Left lung (tissue), 10 donors: Measurements from ENCODE around the gene ADGRB3. TPM values are rescaled to one million over a fixed set of nuclear protein-coding genes. Genes with fewer than 3 reads are reported as not detected.

Experiments
- ATAC-seq: fragments of 200-7000 bp; cut with Tn5 transposase; one replicate; pipeline ENCODE4 v1.9.1; 2020; ENCODE audit warnings: moderate library complexity
- DNase-seq, 4 donors: peaks; one replicate each; pipeline ENCODE4 v3.0.0-alpha.2; 2013 to 2020
- H3K27ac ChIP-seq, 2 donors: fragments of 200-600 bp; sonication (generic) in 1 of 2; one replicate each; pipeline versions ENCODE4 v1.5.0 to v1.8.0; 2020 to 2021
- H3K27me3 ChIP-seq, 2 donors: fragments of 200-600 bp; sonication (generic) in 1 of 2; one replicate each; pipeline versions ENCODE4 v1.5.0 to v1.8.0; 2020 to 2021
- H3K36me3 ChIP-seq, 2 donors: fragments of 200-600 bp; sonication (generic) in 1 of 2; one replicate each; pipeline versions ENCODE4 v1.5.0 to v1.8.0; 2020 to 2021
- H3K4me1 ChIP-seq, 2 donors: fragments of 200-600 bp; one replicate each; pipeline ENCODE4 v1.8.0; 2021
- H3K4me3 ChIP-seq, 2 donors: fragments of 200-600 bp; sonication (generic) in 1 of 2; one replicate each; pipeline versions ENCODE4 v1.5.0 to v1.8.0; 2020 to 2021; ENCODE audit warnings: mild to moderate bottlenecking in 1 of 2
- H3K9me3 ChIP-seq, 2 donors: fragments of 200-600 bp; sonication (generic) in 1 of 2; one replicate each; pipeline versions ENCODE4 v1.5.0 to v1.8.0; 2020 to 2021
- intact Hi-C, 2 donors: fragments of 100-400 bp; cut with DNase I; formaldehyde crosslinking; loops; one replicate each; pipeline versions ENCODE4 v1.11.2 to v1.14.2; 2022
- polyA plus RNA-seq, 6 donors: library from polyadenylated mRNA; unstranded; fragments of 120-200 nt; gene quantifications; one replicate each; pipeline ENCODE4 v1.2.1, GENCODE V29; 2013; ENCODE audit not compliant: insufficient read length in 6 of 6
- total RNA-seq, 2 donors: library from RNA; stranded (reverse); fragmentation: NEBNext Ultra II Directional; extraction: Animal tissue kit (Norgen Biotek cat#: 25700); gene quantifications; one replicate each; pipeline ENCODE4 v1.2.1, GENCODE V29; 2021
- TF ChIP-seq, protein P1 (sequence below), 2 donors: fragments of 200-600 bp; sonication (generic) in 1 of 2; IDR thresholded peaks; one replicate each; pipeline versions ENCODE4 v1.5.0 to v1.8.0; 2021; ENCODE audit warnings: antibody characterized with exemption in 2 of 2
- donor health status: DM: no; HTN: yes; CAD: no.
- donor health status: DM: no; HTN: no; CAD: no.

The ADGRB3 gene
- total and polyA plus RNA-seq, 8 donors, result 2.0 to 22.4 (median 13.7) TPM

DNA sequence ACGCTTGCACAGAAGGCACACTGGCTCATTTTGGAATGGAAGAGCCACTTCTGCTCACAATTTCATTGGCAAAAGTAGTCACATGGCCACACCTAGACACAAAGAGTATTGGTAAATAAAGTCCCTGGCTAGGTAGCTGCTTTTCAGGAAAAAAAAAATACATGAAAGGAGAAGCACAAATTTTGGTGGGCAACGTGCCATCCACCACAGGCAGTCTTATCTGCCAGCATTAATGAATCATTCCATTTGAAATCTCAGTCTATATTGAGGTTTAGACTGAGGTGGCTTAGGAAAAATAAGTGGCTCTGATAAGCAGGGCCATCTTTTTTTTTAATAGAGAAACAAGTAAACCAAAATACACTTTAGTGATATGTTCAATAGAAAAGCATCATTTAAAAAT lies 44.3 kb downstream of the ADGRB3 start:
- Histone ChIP-seq H3K27me3 (no peaks in the 10 kb centered on the region), H3K4me1 (no peaks in the 10 kb centered on the region), H3K4me3 (no peak overlapping the region), H3K27ac (no peak overlapping the region), H3K36me3 (no peaks in the 10 kb centered on the region), H3K9me3 (no peaks in the 10 kb centered on the region)
- TF ChIP-seq, protein P1, sequence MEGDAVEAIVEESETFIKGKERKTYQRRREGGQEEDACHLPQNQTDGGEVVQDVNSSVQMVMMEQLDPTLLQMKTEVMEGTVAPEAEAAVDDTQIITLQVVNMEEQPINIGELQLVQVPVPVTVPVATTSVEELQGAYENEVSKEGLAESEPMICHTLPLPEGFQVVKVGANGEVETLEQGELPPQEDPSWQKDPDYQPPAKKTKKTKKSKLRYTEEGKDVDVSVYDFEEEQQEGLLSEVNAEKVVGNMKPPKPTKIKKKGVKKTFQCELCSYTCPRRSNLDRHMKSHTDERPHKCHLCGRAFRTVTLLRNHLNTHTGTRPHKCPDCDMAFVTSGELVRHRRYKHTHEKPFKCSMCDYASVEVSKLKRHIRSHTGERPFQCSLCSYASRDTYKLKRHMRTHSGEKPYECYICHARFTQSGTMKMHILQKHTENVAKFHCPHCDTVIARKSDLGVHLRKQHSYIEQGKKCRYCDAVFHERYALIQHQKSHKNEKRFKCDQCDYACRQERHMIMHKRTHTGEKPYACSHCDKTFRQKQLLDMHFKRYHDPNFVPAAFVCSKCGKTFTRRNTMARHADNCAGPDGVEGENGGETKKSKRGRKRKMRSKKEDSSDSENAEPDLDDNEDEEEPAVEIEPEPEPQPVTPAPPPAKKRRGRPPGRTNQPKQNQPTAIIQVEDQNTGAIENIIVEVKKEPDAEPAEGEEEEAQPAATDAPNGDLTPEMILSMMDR (IDR thresholded peaks at IDR 0.05), result no peak
- intact Hi-C loops, result no loop called here
- DNase-seq (no peak), ATAC-seq (no peak)

DNA sequence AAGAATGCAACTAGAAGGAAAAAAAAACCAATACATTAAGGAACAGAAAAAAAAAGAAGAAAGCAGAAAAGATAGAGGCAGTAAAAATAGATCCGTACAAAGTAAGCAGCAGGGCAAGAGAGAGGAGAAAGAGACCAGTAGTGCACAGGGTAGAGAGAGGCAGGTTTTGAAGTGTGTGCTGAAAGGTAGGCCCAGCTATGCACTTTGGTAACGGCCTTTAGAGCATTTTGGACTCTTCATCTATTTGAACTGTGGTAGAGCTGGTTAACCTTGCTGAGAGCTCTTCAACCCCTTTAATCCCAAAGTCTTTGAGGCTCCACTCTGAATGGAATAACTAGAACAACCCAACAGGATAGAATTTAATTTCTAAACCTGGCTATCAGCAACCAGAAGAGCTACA lies 45.2 kb downstream of the ADGRB3 start:
- TF ChIP-seq, protein P1 (IDR thresholded peaks at IDR 0.05), result no peak
- H3K9me3 ChIP-seq, result no peaks in the 10 kb centered on the region
- DNase-seq (no peak), ATAC-seq (no peak)
- H3K36me3 ChIP-seq, result no peaks in the 10 kb centered on the region
- H3K27ac ChIP-seq, result no peak overlapping the region
- intact Hi-C loops, result no loop called here
- H3K4me3 ChIP-seq, result no peak overlapping the region
- no peaks in the 10 kb centered on the region for H3K4me1 ChIP-seq
- H3K27me3 ChIP-seq, result no peaks in the 10 kb centered on the region

DNA sequence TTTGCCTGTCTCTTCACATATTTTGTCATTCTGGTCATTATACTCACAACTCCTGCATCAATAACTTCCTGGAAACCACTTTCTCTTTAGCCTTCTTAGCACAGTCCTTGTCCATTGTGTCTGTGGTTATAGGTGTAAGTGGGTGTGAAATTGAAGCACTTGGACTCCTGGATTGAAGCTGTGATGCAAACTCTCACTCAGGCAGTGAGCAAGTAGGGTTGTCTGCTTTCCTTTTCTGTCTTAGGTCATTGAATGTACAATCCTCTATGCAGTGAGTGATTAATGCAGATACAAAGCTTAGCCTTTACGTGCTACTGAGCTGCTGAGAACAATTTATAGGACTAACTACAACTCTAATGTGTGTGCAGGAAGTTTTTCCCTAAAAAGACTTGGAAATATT lies 54.8 kb downstream of the ADGRB3 start:
- intact Hi-C loops, result no loop called here
- H3K9me3 ChIP-seq, result no peaks in the 10 kb centered on the region
- TF ChIP-seq, protein P1 (IDR thresholded peaks at IDR 0.05), result no peak
- H3K4me3 ChIP-seq, result no peak overlapping the region
- no peaks in the 10 kb centered on the region for H3K27me3 ChIP-seq
- DNase-seq (no peak), ATAC-seq (no peak)
- no peaks in the 10 kb centered on the region for H3K4me1 ChIP-seq
- no peak overlapping the region for H3K27ac ChIP-seq
- no peaks in the 10 kb centered on the region for H3K36me3 ChIP-seq

DNA sequence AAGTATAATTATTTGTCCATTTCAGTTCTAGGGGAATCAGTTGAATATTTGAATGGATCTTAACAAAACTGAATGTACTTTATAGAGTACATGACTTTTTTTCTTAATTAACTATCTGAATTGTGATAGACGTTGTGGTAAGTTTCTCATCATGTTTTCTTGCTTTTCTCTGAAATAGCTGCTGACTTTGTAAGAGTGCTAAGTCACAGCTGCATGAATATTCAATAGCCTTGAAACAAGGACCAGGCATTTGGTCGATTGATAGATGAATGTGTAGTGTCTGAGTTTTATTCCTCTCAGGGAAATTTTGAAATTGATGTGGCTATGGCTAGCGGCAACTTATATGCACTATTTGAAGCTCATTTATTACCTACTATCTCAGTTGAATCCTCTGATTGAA lies 56.0 kb downstream of the ADGRB3 start:
- H3K27me3 ChIP-seq, result no peaks in the 10 kb centered on the region
- intact Hi-C loops, result no loop called here

DNA sequence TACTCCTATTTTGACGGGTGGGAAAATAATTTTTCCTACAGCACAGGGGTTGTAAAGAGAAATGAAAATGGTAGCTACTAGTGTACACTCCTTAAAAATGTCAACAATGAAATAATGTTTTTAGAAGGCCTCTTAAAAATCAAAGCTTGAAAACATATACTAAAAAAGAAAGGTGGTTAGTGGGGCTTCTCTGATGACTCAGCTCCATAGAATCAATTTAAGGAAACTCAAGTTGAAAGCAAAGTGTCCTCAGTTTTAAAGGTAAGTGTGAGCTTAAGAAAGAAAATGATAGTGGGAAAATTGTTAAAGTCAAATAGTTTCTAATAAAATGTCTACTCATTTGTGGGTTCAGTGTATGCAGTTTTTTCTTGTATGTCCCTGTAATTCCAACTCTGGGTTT lies 58.2 kb downstream of the ADGRB3 start:
- Histone ChIP-seq H3K27me3 (no peaks in the 10 kb centered on the region), H3K4me3 (no peak overlapping the region), H3K27ac (no peak overlapping the region), H3K4me1 (no peaks in the 10 kb centered on the region), H3K36me3 (no peaks in the 10 kb centered on the region), H3K9me3 (no peaks in the 10 kb centered on the region)
- DNase-seq (no peak), ATAC-seq (no peak)
- TF ChIP-seq, protein P1 (IDR thresholded peaks at IDR 0.05), result no peak
- intact Hi-C loops, result no loop called here

More for the DNA sequence above, 56.0 kb downstream of the ADGRB3 start:
- Histone ChIP-seq H3K4me3 (no peak overlapping the region), H3K36me3 (no peaks in the 10 kb centered on the region), H3K27ac (no peak overlapping the region), H3K9me3 (no peaks in the 10 kb centered on the region), H3K4me1 (no peaks in the 10 kb centered on the region)
- TF ChIP-seq, protein P1 (IDR thresholded peaks at IDR 0.05), result no peak
- DNase-seq (no peak), ATAC-seq (no peak)
